Esophagus muscularis mucosa (tissue), 3 donors: ENCODE measurements around the gene RPRML.

Experiments used
- CTCF ChIP-seq, 3 experiments: fragments of 200-600 bp in 2 of 3; fragments of 450-650 bp in 1 of 3; sonication (generic) in 2 of 3; IDR thresholded peaks; one replicate each; pipeline ENCODE4 v1.5.1; 2017 to 2019; ENCODE audit warnings: antibody characterized with exemption in 3 of 3, mild to moderate bottlenecking in 2 of 3, moderate library complexity in 1 of 3
- POLR2A ChIP-seq: fragments of 450-650 bp; IDR thresholded peaks from one replicate; pipeline ENCODE4 v1.6.1; 2017; ENCODE audit warnings: antibody characterized with exemption, moderate library complexity, mild to moderate bottlenecking, low read depth

- no peak for TF ChIP-seq POLR2A
- no peak for TF ChIP-seq CTCF (IDR thresholded peaks at IDR 0.05)
These were observed 6.7 kb downstream of the RPRML start for GRCh38 chr17:46972346-46972745.
